Stimulated activated naive B cell treated with anti-CD40 and anti-IgM and Interleukin-4, amounts not matched to agents 10 μg/mL and 1 μg/mL and 100 μg/mL, for 72 hours (primary cell): ENCODE measurements around the gene GAB2.

Experiments used
- ATAC-seq, 2 donors: fragments of 150-1000 bp; cut with Tn5 transposase; replicated peaks; 2 replicates each; pipeline ENCODE4 v1.10.0; 2021; ENCODE audit warnings: moderate library complexity in 1 of 2
- DNase-seq: peaks from one replicate; pipeline ENCODE4 v3.0.0; 2021
- H3K27ac Mint-ChIP-seq: one replicate; pipeline ENCODE4 v1.8.0; 2022; ENCODE audit warnings: mild to moderate bottlenecking, mixed read lengths
- H3K27me3 Mint-ChIP-seq, 2 donors: one replicate each; pipeline ENCODE4 v1.8.0; 2022; ENCODE audit warnings: mixed read lengths in 2 of 2
- H3K36me3 Mint-ChIP-seq, 2 donors: one replicate each; pipeline ENCODE4 v1.8.0; 2022; ENCODE audit warnings: mixed read lengths in 2 of 2, mild to moderate bottlenecking in 1 of 2
- H3K4me1 Mint-ChIP-seq, 2 donors: one replicate each; pipeline ENCODE4 v1.8.0; 2022; ENCODE audit warnings: mixed read lengths in 2 of 2, mild to moderate bottlenecking in 1 of 2
- H3K4me3 Mint-ChIP-seq, 2 donors: one replicate each; pipeline ENCODE4 v1.8.0; 2022; ENCODE audit warnings: mild to moderate bottlenecking in 2 of 2, mixed read lengths in 2 of 2, moderate library complexity in 1 of 2
- H3K9me3 Mint-ChIP-seq, 2 donors: one replicate each; pipeline ENCODE4 v1.8.0; 2022; ENCODE audit warnings: mixed read lengths in 2 of 2, mild to moderate bottlenecking in 1 of 2

The GAB2 gene

DNA sequence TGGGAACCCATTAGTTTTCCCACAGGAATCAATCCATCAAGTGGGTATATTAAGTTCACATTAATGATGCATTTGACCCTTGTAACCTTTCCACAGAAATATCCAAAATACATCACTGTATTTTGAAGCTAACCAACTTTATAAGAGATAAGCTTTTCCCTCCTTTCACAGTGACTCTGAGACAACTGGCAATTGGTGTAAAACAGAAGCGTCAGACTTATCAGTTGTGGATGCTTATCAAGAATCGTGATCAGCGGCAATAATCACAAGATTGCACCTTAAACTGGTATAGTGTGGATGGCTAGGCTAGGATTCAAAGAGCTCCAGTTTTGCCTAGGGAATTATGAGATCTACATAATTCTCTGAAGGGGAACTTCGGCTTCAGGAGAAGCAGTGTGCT is 155.8 kb downstream of the GAB2 start:
- DNase-seq: no peak
- H3K36me3 Mint-ChIP-seq: peaks cover 0 to 3% of the 10 kb centered on the region in 2 donors
- no peaks in the 10 kb centered on the region for H3K27me3 Mint-ChIP-seq
- H3K4me3 Mint-ChIP-seq: no peak overlapping the region
- H3K9me3 Mint-ChIP-seq: no peaks in the 10 kb centered on the region
- H3K4me1 Mint-ChIP-seq: peaks cover 2 to 5% of the 10 kb centered on the region in 2 donors
- no peak for ATAC-seq
- H3K27ac Mint-ChIP-seq: peak overlapping the region; percentile 37

DNA sequence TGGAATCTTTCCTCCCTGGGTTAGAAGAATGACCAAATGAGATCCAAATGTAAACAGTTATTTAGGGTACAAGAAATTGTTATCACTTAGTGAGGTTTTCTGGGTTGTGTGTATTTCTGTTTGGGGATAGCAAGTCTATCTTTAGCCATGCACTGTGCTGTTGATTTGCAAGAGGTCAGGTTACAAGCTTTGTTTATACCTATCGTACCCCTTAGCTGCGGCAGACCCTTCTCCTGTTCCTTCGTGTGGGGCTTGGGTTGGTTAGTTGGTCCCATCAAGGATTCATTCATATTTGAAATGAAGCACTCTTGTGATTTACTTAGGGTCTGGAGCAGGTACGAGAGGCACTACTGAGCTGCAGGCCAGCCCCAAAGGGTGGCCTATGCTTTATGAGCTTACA is 156.3 kb downstream of the GAB2 start:
- no peak for DNase-seq
- no peaks in the 10 kb centered on the region for H3K27me3 Mint-ChIP-seq
- no peak overlapping the region for H3K4me3 Mint-ChIP-seq
- H3K9me3 Mint-ChIP-seq: no peaks in the 10 kb centered on the region
- peaks cover 0 to 4% of the 10 kb centered on the region in 2 donors for H3K36me3 Mint-ChIP-seq
- ATAC-seq: no peak
- H3K27ac Mint-ChIP-seq: no peak overlapping the region
- peaks cover 2 to 10% of the 10 kb centered on the region in 2 donors for H3K4me1 Mint-ChIP-seq

DNA sequence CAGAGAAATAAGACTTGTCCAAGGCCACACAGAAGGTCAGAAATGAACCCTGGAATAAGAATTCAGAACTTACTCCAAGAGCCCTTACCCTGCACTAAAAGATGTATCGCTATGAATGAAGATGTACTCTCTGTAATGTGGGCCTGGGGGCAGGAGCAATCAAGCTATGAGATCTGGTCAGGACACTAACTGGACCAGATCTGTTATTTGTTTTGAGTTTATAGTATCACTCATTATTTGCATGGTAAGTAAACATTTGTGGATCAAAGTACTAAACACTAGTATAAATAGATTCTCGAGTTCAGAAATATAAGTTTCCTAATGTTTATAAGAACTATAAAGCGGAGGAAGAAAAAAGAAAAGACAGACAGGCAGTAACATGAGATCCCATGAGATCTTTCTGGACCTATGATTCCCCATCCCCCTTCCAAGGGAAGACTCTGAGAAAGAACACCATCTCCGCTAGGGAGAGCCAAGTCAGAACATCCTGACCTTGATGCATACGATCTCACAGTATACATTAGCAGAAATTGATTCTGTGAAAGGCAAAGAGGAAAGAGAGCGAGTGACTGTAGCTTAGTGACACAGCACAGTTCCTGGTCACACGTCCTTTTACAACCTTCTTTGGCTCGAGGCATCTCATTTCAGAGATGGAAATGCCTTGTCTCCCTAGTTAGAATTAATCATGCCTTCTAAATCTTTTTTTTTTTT is 157.7 kb downstream of the GAB2 start:
- no peaks in the 10 kb centered on the region for H3K9me3 Mint-ChIP-seq
- peaks cover 0 to 11% of the 10 kb centered on the region in 2 donors for H3K4me1 Mint-ChIP-seq
- H3K27me3 Mint-ChIP-seq: no peaks in the 10 kb centered on the region
- no peak for ATAC-seq
- peak overlapping the region; percentile 25 for H3K27ac Mint-ChIP-seq
- peaks cover 0 to 4% of the 10 kb centered on the region in 2 donors for H3K36me3 Mint-ChIP-seq
- H3K4me3 Mint-ChIP-seq: no peak overlapping the region
- no peak for DNase-seq

DNA sequence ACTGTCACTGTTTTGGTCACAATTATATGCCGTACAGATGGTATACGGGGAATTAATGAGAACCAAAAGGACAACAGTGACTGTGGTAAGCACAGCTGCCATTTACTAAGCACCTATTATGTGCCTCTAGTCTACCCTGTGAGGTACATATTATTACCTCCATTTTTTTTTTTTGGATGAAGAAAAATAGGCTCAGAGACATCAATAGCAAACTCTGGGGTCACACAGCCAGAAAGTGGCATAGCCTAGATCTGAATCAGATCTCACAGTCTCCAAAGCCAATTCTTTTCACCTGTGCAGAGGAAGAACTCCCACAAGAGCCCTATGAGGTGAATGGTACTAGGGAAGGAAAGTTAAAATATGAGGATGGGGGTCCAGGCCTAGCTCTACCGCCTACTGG is 160.0 kb downstream of the GAB2 start:
- ATAC-seq (no peak), DNase-seq (no peak)
- H3K9me3 Mint-ChIP-seq: no peaks in the 10 kb centered on the region
- peaks cover 0 to 11% of the 10 kb centered on the region in 2 donors for H3K4me1 Mint-ChIP-seq
- no peak overlapping the region for H3K4me3 Mint-ChIP-seq
- no peaks in the 10 kb centered on the region for H3K27me3 Mint-ChIP-seq
- H3K36me3 Mint-ChIP-seq: peaks cover 0 to 10% of the 10 kb centered on the region in 2 donors
- no peak overlapping the region for H3K27ac Mint-ChIP-seq

DNA sequence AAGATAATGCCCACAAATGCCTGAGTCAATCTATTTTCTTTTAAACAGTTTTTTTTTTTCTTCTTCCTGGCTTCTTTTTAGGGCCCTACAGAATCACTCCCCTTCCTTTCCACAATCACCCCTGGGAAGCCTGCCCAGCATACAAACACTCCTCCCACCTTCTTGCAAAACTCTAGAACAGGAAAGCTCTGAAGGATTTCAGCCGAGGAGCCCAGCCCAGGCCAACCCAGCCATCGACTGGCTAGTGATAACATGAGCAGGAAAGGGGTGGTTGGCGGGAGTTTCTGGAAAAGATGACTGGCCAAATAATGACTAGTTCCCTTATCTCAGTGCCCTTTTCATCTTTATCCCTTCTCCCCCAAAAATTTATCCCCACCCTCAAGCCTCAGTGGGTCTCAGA is 160.7 kb downstream of the GAB2 start:
- ATAC-seq: no peak
- no peak for DNase-seq

DNA sequence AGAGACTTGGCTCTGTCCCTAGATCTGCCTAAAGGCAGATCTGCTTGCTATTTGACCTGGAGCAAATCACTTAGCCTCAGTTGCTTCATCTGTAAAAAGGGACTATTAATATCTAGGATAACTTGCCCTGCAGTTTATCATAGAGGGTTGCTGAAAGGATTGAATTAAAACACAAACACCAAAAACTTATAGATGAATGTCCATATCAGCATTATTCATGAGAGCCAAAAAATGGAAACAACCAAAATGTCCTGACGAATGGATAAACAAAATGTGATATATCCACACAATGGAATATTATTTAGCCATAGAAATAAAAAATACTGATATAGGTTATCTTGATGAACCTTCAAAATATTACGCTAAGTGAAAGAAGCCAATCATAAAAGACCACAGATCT is 161.7 kb downstream of the GAB2 start:
- ATAC-seq (no peak), DNase-seq (no peak)
- peaks cover 0 to 11% of the 10 kb centered on the region in 2 donors for H3K4me1 Mint-ChIP-seq
- no peaks in the 10 kb centered on the region for H3K9me3 Mint-ChIP-seq
- no peak overlapping the region for H3K4me3 Mint-ChIP-seq
- no peaks in the 10 kb centered on the region for H3K27me3 Mint-ChIP-seq
- peaks cover 0 to 10% of the 10 kb centered on the region in 2 donors for H3K36me3 Mint-ChIP-seq
- H3K27ac Mint-ChIP-seq: no peak overlapping the region

More for the DNA sequence above, 160.7 kb downstream of the GAB2 start:
- Mint-ChIP-seq H3K27ac (no peak overlapping the region), H3K36me3 (peaks cover 0 to 10% of the 10 kb centered on the region in 2 donors), H3K4me3 (no peak overlapping the region), H3K9me3 (no peaks in the 10 kb centered on the region), H3K27me3 (no peaks in the 10 kb centered on the region), H3K4me1 (peaks cover 0 to 11% of the 10 kb centered on the region in 2 donors)

DNA sequence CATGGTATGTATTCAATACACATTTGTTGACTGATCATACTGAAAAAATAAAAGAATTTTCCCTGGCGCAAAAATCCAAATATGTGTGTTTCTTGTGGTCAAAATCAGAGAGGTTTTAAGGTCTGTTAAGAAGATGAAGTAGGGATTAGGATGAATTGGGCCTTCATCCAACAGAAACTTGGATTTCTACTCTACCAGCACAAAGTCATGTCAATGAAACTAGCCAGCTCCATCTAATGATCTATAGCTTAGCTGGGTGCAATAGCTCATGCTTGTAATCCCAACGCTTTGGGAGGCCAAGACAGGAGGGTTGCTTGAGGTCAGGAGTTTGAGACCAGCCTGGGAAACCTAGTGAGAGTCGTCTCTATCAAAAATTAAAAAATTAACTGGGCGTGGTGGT is 163.4 kb downstream of the GAB2 start:
- ATAC-seq (no peak), DNase-seq (no peak)
- no peaks in the 10 kb centered on the region for H3K27me3 Mint-ChIP-seq
- H3K9me3 Mint-ChIP-seq: no peaks in the 10 kb centered on the region
- H3K36me3 Mint-ChIP-seq: peaks cover 0 to 15% of the 10 kb centered on the region in 2 donors
- peaks cover 0 to 11% of the 10 kb centered on the region in 2 donors for H3K4me1 Mint-ChIP-seq
- H3K27ac Mint-ChIP-seq: no peak overlapping the region
- H3K4me3 Mint-ChIP-seq: no peak overlapping the region

DNA sequence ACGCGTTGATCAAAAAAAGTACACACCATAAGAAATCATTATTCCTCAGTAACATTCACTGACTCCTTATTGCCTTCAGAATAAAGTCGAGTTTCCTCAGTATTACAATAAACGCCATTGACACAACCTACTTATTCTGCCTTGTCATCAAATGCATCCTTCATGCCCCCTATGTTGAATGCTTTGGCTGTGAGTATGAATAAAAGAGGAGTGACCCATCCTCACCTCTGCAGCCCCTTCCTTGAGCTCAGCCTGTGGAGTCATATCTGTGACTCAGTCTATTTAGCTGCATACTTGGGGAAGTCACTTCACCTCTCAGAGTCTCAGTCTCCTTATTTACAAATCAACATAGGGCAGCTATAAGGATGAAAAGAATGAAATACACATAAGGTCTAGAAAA is 163.8 kb downstream of the GAB2 start:
- Mint-ChIP-seq H3K9me3 (no peaks in the 10 kb centered on the region), H3K27me3 (no peaks in the 10 kb centered on the region), H3K36me3 (peaks cover 1 to 15% of the 10 kb centered on the region in 2 donors), H3K27ac (no peak overlapping the region), H3K4me3 (no peak overlapping the region), H3K4me1 (peaks cover under 1 to 14% of the 10 kb centered on the region in 2 donors)
- no peak for DNase-seq
- ATAC-seq: no peak

DNA sequence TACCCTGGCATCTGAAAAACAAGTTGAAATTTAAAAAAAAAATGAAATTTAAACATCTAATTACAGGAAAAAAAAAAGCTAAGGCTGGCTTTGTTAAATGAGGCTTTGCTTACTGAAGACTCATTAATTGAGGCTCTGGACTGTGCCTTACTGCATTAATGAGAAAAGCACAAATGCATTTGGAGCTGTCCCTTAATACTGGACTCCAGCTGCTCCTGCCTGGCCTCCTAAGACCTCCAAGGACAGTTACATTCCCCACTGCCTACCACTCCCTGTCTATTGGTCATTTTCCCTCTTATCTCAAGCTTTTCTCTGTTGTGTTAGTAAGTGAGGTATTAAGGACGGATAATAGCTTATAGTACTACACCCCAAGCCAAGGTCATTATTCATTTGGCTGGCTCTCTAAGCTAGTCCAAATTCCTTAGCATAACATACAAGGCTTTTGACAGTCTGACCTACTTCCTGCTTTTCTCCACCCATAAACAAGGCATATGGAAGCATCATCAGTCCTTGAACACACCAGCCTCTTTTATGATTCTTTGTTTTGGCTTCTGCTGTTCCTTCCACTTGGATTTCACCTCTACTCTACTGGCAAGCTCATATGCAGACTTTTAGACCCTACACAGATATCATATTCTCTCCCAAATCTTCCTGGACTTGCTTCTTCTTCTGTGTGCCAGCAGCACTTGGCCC is 166.4 kb downstream of the GAB2 start:
- peaks cover 8 to 22% of the 10 kb centered on the region in 2 donors for H3K36me3 Mint-ChIP-seq
- no peaks in the 10 kb centered on the region for H3K27me3 Mint-ChIP-seq
- ATAC-seq (no peak), DNase-seq (no peak)
- peaks cover 0 to under 1% of the 10 kb centered on the region in 2 donors for H3K9me3 Mint-ChIP-seq
- no peak overlapping the region for H3K27ac Mint-ChIP-seq
- peaks cover 1 to 5% of the 10 kb centered on the region in 2 donors for H3K4me1 Mint-ChIP-seq
- no peak overlapping the region for H3K4me3 Mint-ChIP-seq

DNA sequence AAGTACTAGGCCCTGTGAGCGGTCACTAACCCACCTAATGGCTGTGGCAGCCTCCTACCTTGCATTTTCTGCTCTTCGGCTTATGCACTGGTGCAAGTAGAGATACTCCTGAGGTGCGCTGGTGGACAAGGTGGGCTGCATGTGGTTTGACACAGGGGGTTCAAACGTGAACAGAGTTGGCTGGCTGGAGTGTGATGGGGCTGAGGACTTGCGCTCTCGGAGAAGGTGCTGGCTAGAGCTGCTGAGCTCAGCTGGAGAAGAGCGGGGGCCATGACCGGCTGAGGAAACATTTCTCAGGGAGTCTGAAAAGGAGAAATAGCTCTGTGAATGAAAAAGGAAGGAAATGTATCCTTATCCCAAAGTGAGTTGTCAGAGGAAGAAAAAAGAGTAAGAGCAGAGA is 167.5 kb downstream of the GAB2 start:
- H3K27me3 Mint-ChIP-seq: no peaks in the 10 kb centered on the region
- no peak overlapping the region for H3K27ac Mint-ChIP-seq
- peaks cover 1 to 6% of the 10 kb centered on the region in 2 donors for H3K4me1 Mint-ChIP-seq
- H3K36me3 Mint-ChIP-seq: peaks cover 8 to 23% of the 10 kb centered on the region in 2 donors
- DNase-seq (no peak), ATAC-seq (no peak)
- no peak overlapping the region for H3K4me3 Mint-ChIP-seq
- H3K9me3 Mint-ChIP-seq: peaks cover 0 to 2% of the 10 kb centered on the region in 2 donors

DNA sequence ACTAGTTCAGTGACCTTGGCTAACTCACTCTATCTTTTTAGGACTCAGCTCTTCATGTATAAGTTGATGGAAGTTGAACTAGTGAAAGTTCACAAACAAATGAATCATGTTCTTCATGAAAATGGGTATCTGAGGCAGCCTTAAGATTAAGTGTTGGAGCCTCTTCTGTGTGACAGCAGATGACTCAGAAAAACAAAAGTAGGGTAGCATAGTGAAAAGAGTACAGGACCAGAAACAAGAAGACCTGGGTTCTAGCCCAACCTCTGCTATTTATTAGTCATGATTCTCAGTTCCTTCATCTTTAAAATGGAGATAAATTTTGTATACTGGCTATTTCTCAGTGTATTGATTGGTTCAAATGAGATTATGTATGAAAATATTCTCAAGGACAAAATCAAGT is 168.7 kb downstream of the GAB2 start:
- ATAC-seq: peak; percentile 66 to 70
- Mint-ChIP-seq H3K27me3 (no peaks in the 10 kb centered on the region), H3K36me3 (peaks cover 8 to 22% of the 10 kb centered on the region in 2 donors), H3K4me3 (no peak overlapping the region), H3K27ac (no peak overlapping the region), H3K9me3 (peaks cover 0 to 2% of the 10 kb centered on the region in 2 donors), H3K4me1 (peaks cover 6 to 16% of the 10 kb centered on the region in 2 donors)
- DNase-seq: no peak

DNA sequence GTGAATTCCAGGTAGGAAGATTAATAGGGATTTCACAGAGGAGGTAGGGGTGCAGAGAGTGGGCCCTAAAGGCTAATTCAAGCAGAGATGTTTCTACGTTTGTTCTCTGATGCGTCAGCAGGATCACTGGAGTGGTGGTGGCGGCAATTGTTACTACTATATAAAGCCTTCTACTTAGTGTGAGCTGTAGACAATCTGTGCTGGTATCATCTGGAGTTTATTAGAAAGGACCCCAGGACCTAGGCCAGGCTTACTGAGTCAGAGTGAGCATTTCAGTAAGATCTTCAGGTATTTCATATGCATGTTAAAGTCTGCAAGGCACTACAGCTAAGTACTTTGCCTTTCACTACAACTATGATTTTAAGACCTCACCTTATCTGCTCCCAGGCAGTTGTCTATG is 169.4 kb downstream of the GAB2 start:
- no peak for ATAC-seq
- Mint-ChIP-seq H3K4me3 (no peak overlapping the region), H3K9me3 (peaks cover 0 to 2% of the 10 kb centered on the region in 2 donors), H3K36me3 (peaks cover 8 to 21% of the 10 kb centered on the region in 2 donors), H3K27me3 (no peaks in the 10 kb centered on the region), H3K27ac (no peak overlapping the region), H3K4me1 (peaks cover 6 to 20% of the 10 kb centered on the region in 2 donors)
- DNase-seq: no peak

DNA sequence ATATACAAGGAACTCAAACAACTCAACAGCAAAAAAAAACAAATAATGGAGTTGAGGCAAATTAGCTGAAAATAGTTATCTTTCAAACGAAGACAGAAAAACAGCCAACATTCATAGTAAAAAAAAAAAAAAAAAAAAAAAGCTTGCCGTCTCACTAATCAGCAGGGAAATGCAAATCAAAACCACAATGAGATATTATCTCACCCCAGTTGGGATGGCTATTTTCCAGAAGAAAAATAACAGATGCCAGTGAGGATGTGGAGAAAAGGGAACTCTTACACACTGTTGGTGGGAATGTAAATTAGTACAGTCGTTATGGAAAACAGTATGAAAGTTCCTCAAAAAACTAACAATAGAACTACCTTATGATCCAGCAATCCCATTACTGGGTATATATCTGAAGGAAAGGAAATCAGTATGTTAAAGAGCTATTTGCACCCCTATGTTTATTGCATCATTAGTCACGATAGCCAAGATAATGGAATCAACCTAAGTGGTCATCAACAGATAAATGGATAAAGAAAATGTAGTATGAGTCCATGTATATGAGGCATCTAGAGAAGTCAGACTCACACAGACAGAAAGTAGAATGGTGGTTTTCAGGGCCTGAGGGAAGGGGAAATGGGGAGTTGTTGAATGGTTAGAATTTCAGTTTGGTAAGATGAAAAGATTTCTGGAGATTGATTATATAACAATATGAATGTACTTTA is 172.9 kb downstream of the GAB2 start:
- Mint-ChIP-seq H3K4me3 (no peak overlapping the region), H3K36me3 (peaks cover 29 to 34% of the 10 kb centered on the region in 2 donors), H3K27ac (no peak overlapping the region), H3K27me3 (no peaks in the 10 kb centered on the region), H3K9me3 (peaks cover 13 to 19% of the 10 kb centered on the region in 2 donors), H3K4me1 (peaks cover 6 to 20% of the 10 kb centered on the region in 2 donors)
- ATAC-seq (no peak), DNase-seq (no peak)

DNA sequence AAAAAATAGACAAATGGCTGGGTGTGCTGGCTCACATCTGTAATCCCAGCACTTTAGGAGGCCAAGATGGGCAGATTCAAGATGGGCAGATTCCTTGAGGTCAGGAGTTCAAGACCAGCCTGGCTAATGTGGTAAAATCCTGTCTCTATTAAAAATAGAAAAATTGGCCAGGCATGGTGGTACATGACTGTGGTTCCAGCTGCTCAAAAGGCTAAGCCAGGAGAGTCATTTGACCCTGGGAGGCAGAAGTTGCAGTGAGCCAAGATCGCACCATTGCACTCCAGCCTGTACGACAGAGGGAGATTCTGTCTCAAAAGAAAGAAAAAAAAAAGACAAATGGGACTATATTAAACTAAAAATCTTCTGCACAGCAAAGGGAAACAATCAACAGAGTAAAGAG is 173.5 kb downstream of the GAB2 start:
- H3K27me3 Mint-ChIP-seq: no peaks in the 10 kb centered on the region
- DNase-seq (no peak), ATAC-seq (no peak)
- H3K9me3 Mint-ChIP-seq: peaks cover 13 to 19% of the 10 kb centered on the region in 2 donors
- no peak overlapping the region for H3K27ac Mint-ChIP-seq
- peaks cover 6 to 19% of the 10 kb centered on the region in 2 donors for H3K4me1 Mint-ChIP-seq
- H3K4me3 Mint-ChIP-seq: no peak overlapping the region
- H3K36me3 Mint-ChIP-seq: peaks cover 32 to 34% of the 10 kb centered on the region in 2 donors
